A673 (cell line): Measurements from ENCODE around the gene LAMA4.

Experiments
- EZH2 ChIP-seq: fragments of 200-600 bp; sonication (generic); IDR thresholded peaks from 2 replicates; pipeline ENCODE4 v1.6.1; 2017; ENCODE audit warnings: borderline replicate concordance, low read depth, mild to moderate bottlenecking, mixed read lengths, antibody characterized with exemption, low read length; ENCODE audit not compliant: poor library complexity, severe bottlenecking
- TF ChIP-seq, protein P1 (sequence below): fragments of 300-800, 200-600 bp; sonication (generic); conservative IDR thresholded peaks from 2 replicates; pipeline ENCODE4 v1.5.1; 2017; ENCODE audit warnings: low read depth, mild to moderate bottlenecking, antibody characterized with exemption, low read length, moderate library complexity, mixed read lengths

DNA sequence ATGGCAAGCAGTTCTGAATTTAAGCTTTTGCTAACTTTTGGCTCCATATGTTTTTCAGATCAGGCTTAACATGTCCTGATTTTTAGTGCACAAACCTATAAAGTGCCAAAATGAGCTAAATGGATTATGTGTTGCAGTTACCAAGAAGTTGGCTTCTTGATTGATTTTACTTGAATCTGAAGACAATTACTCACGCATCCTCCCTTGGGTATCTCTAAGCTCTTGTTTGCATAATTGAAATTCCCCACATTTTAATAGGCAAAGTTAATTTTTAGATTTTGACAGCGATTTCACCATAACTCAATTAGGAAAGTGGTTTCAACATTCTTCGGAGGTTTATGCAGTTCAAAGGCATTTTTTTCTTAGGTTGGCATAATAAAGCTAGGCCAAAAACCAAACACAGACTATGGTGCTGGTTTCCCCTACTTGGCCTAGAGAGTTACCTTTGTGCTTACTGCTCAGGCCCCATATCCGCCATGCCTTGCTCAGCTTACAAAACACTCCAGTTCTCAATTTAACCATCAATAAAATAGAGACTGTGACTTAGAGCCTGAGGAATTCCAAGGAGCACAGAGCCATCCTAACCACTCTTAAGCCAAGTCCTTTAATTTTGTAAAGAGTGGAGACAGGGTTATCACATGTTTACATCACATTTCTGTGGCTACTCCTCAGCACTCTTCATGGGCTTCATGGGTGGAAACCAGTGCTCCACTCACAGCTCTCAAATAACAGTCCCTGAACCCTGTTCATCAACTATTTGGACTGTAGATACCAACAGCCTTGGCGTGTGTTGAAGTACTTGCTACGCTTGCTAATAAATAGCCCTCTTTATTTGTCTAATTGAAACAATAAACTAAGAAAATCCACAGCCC lies 32.1 kb downstream of the LAMA4 start:
- no peak for TF ChIP-seq EZH2
- TF ChIP-seq, protein P1, sequence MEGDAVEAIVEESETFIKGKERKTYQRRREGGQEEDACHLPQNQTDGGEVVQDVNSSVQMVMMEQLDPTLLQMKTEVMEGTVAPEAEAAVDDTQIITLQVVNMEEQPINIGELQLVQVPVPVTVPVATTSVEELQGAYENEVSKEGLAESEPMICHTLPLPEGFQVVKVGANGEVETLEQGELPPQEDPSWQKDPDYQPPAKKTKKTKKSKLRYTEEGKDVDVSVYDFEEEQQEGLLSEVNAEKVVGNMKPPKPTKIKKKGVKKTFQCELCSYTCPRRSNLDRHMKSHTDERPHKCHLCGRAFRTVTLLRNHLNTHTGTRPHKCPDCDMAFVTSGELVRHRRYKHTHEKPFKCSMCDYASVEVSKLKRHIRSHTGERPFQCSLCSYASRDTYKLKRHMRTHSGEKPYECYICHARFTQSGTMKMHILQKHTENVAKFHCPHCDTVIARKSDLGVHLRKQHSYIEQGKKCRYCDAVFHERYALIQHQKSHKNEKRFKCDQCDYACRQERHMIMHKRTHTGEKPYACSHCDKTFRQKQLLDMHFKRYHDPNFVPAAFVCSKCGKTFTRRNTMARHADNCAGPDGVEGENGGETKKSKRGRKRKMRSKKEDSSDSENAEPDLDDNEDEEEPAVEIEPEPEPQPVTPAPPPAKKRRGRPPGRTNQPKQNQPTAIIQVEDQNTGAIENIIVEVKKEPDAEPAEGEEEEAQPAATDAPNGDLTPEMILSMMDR: no peak
